Measurements from ENCODE around the gene ZNF816. TPM values are rescaled to one million over a fixed set of nuclear protein-coding genes. Genes with fewer than 3 reads are reported as not detected.

ZNF816 gene
- total and polyA plus RNA-seq, 2 of the 8 experiments (the other 6 are each of a cell fraction or from before 2014, with no cell fraction given): 2.7 to 13.2 TPM

- Histone ChIP-seq H4K8ac (ENCODE audit: extremely low read depth, insufficient read depth, low read length) (no peak overlapping the region), H3K36me3 (ENCODE audit: control insufficient read depth in 2 of 4, insufficient read depth in 4 of 4, low read length in 3 of 4) (0 out of 8 replicates have a peak, but pooled peaks cover 0 to under 1% (median 0%) of the 10 kb centered on the region in 4 experiments), H3K4me1 (replicated peaks in 1 of 4; ENCODE audit: control insufficient read depth in 3 of 4, insufficient read depth in 4 of 4, low read length in 3 of 4) (peaks cover 0 to 7% (median 2%) of the 10 kb centered on the region in 4 experiments; a peak in 2 of 7 replicates), H4K20me1 (replicated peaks in 1 of 2; ENCODE audit: control insufficient read depth in 1 of 2, insufficient read depth in 2 of 2, low read length in 2 of 2) (no peaks in the 10 kb centered on the region), H3K27me3 (replicated peaks in 1 of 4; ENCODE audit: control insufficient read depth in 3 of 4, extremely low read depth in 1 of 4, insufficient read depth in 3 of 4, low read length in 3 of 4) (peaks cover 3 to 16% (median 14%) of the 10 kb centered on the region in 4 experiments), H3K23ac (ENCODE audit: insufficient read length) (no peak overlapping the region), H3K23me2 (ENCODE audit: low read depth, low read length) (peaks cover 9% of the 10 kb centered on the region), H3K56ac (replicated peaks; ENCODE audit: insufficient read length, low read depth, low read length) (no peak overlapping the region), H2BK15ac (ENCODE audit: low read length) (no peak overlapping the region), H2AFZ (ENCODE audit: low read length) (no peak overlapping the region), H2BK20ac (ENCODE audit: low read length) (no peak overlapping the region), H3K9me3 (ENCODE audit: insufficient read depth in 2 of 2, low read depth in 1 of 2, low read length in 1 of 2) (no peaks in the 10 kb centered on the region; a peak in 1 of 4 replicates), H3K4me3 (ENCODE audit: extremely low read depth in 1 of 4, insufficient read depth in 2 of 4, low read depth in 3 of 4, low read length in 4 of 4) (no peak overlapping the region), H3K18ac (ENCODE audit: extremely low read depth, low read length) (no peak overlapping the region), H2BK5ac (ENCODE audit: low read depth, low read length) (no peak overlapping the region), H3K4me2 (ENCODE audit: insufficient read depth in 1 of 2, low read depth in 2 of 2, low read length in 2 of 2) (no peak overlapping the region; a peak in 1 of 4 replicates), H3K27ac (ENCODE audit: low read depth, low read length) (no peak overlapping the region), H3K14ac (ENCODE audit: insufficient read length) (no peak overlapping the region), H3K4ac (replicated peaks; ENCODE audit: insufficient read length, low read depth, low read length) (no peak overlapping the region), H2BK120ac (replicated peaks; ENCODE audit: low read depth, low read length) (no peak overlapping the region), H2AK5ac (ENCODE audit: low read depth, low read length) (no peak overlapping the region), H3K79me2 (ENCODE audit: control insufficient read depth in 1 of 2, insufficient read depth in 2 of 2, low read length in 2 of 2) (no peaks in the 10 kb centered on the region), H3K9ac (replicated peaks in 1 of 4; ENCODE audit: extremely low read depth in 1 of 4, low read depth in 3 of 4, low read length in 3 of 4) (no peak overlapping the region), H2BK12ac (ENCODE audit: low read depth, low read length) (no peak overlapping the region), H3K79me1 (ENCODE audit: low read depth, low read length) (no peaks in the 10 kb centered on the region), H4K5ac (ENCODE audit: insufficient read length, low read depth, low read length) (no peak overlapping the region), H4K91ac (replicated peaks; ENCODE audit: insufficient read length, low read length) (no peak overlapping the region)
- TF ChIP-seq SIN3A (conservative IDR thresholded peaks at IDR 0.05 in 1 of 2, IDR thresholded peaks at IDR 0.05 in 1 of 2; ENCODE audit: low read depth in 1 of 2, low read length in 2 of 2): no peak
- no peak for TF ChIP-seq HDAC6 (IDR thresholded peaks at IDR 0.05; ENCODE audit: low read depth, low read length)
- TF ChIP-seq KDM1A (IDR thresholded peaks at IDR 0.05; ENCODE audit: borderline replicate concordance, low read length): no peak
- no peak for TF ChIP-seq CBX5 (IDR thresholded peaks at IDR 0.05; ENCODE audit: low read depth, low read length)
- ChIA-PET CTCF (ENCODE audit: partially characterized antibody) (no interaction called here), POLR2A (ENCODE audit: partially characterized antibody) (interaction anchor here (0.9 kb wide), 1 partner anchor 15 kb away, joined by 3 read pairs; no protein-coding TSS in a partner anchor)
- FAIRE-seq: no peak
- 88% methylated on average over 2 of the region's 2 CpGs; no CpG with 5 or more reads in 1 of the 2 experiments for WGBS, 2 experiments (ENCODE audit: extremely low coverage in 1 of 2, insufficient coverage in 1 of 2, insufficient read length in 1 of 2, insufficient replicate concordance in 2 of 2, low coverage in 1 of 2, low lambda C conversion rate in 2 of 2, missing lambda C conversion rate in 1 of 2)
- no peak for DNase-seq (ENCODE audit: low read depth in 1 of 2, low spot score in 2 of 2)
Observed at GRCh38 chr19:52991484-52991883, 28.8 kb upstream of the ZNF816 start.

All from H1 (cell line).